OCI-LY1 (cell line): Measurements from ENCODE around the gene ACSL1.
A peak's percentile ranks its signal among the peaks of the same experiment; 100 is the strongest.

Source experiments
- H2AFZ ChIP-seq: fragments of 200-600 bp; sonication (generic), shearing (Covaris generic); 2 replicates; pipeline ENCODE4 v1.6.0; 2014; ENCODE audit warnings: antibody characterized with exemption, mild to moderate bottlenecking, low read length
- H3F3A ChIP-seq: fragments of 200-600 bp; sonication (generic), shearing (Covaris generic); 2 replicates; pipeline ENCODE4 v1.6.0; 2014; ENCODE audit warnings: mild to moderate bottlenecking, antibody characterized with exemption, low read length, moderate library complexity; ENCODE audit not compliant: insufficient read depth
- H3K27ac ChIP-seq: fragments of 200-600 bp; sonication (generic); 2 replicates; pipeline ENCODE4 v1.5.1; 2014; ENCODE audit warnings: low read length, mixed run types, mild to moderate bottlenecking, low read depth; ENCODE audit not compliant: poor library complexity, severe bottlenecking
- H3K27me3 ChIP-seq: fragments of 200-600 bp; sonication (generic); 2 replicates; pipeline ENCODE4 v1.6.0; 2014; ENCODE audit warnings: antibody characterized with exemption, mild to moderate bottlenecking, low read length, moderate library complexity; ENCODE audit not compliant: insufficient read depth
- H3K36me3 ChIP-seq: fragments of 200-600 bp; sonication (generic); 2 replicates; pipeline ENCODE4 v1.6.1; 2014; ENCODE audit warnings: mild to moderate bottlenecking, antibody characterized with exemption, low read length, moderate library complexity, mixed read lengths; ENCODE audit not compliant: insufficient read depth
- H3K4me1 ChIP-seq: fragments of 200-600 bp; sonication (generic); 2 replicates; pipeline ENCODE4 v1.5.1; 2014; ENCODE audit warnings: mild to moderate bottlenecking, low read length, moderate library complexity; ENCODE audit not compliant: insufficient read depth, severe bottlenecking
- H3K4me2 ChIP-seq: fragments of 200-600 bp; sonication (generic), shearing (Covaris generic); 2 replicates; pipeline ENCODE4 v1.6.1; 2014; ENCODE audit warnings: low read length
- H3K4me3 ChIP-seq: fragments of 200-600 bp; sonication (generic); 2 replicates; pipeline ENCODE4 v1.5.1; 2014; ENCODE audit warnings: low read length, low read depth, mild to moderate bottlenecking, mixed read lengths; ENCODE audit not compliant: poor library complexity, severe bottlenecking
- H3K79me2 ChIP-seq: fragments of 200-600 bp; shearing (Covaris generic); 2 replicates; pipeline ENCODE4 v1.6.1; 2016; ENCODE audit warnings: mixed run types, low read length, mixed read lengths; ENCODE audit not compliant: insufficient read depth
- H3K9ac ChIP-seq: fragments of 200-600 bp; sonication (generic), shearing (Covaris generic); 2 replicates; pipeline ENCODE4 v1.6.1; 2014; ENCODE audit warnings: mild to moderate bottlenecking, low read length, mixed read lengths
- H3K9me2 ChIP-seq: fragments of 200-600 bp; sonication (generic), shearing (Covaris generic); 2 replicates; pipeline ENCODE4 v1.6.1; 2014; ENCODE audit warnings: low read depth, mild to moderate bottlenecking, low read length, mixed read lengths
- H3K9me3 ChIP-seq: fragments of 200-600 bp; shearing (Covaris generic); 2 replicates; pipeline ENCODE4 v1.6.1; 2014; ENCODE audit warnings: low read length, mixed read lengths
- H4K20me1 ChIP-seq: fragments of 200-600 bp; sonication (generic), shearing (Covaris generic); 2 replicates; pipeline ENCODE4 v1.6.0; 2016; ENCODE audit warnings: mild to moderate bottlenecking, low read length; ENCODE audit not compliant: insufficient read depth
- EZH2 ChIP-seq: fragments of 200-600 bp; sonication (generic), shearing (Covaris generic); IDR thresholded peaks from 2 replicates; pipeline ENCODE4 v1.8.0; 2017; ENCODE audit warnings: borderline replicate concordance, mixed run types, mild to moderate bottlenecking, antibody characterized with exemption, low read length, moderate library complexity, mixed read lengths
- TF ChIP-seq, protein P1 (sequence below): fragments of 200-600 bp; sonication (generic), shearing (Covaris generic); IDR thresholded peaks from 2 replicates; pipeline ENCODE4 v1.5.1; 2017; ENCODE audit warnings: mild to moderate bottlenecking, antibody characterized with exemption, low read length, moderate library complexity, mixed read lengths

The ACSL1 gene

GRCh38 chr4:184763150-184763780, 62.5 kb downstream of the ACSL1 start:
- no peaks in the 10 kb centered on the region for H3K27me3 ChIP-seq
- H3K79me2 ChIP-seq = no peaks in the 10 kb centered on the region
- TF ChIP-seq, protein P1, sequence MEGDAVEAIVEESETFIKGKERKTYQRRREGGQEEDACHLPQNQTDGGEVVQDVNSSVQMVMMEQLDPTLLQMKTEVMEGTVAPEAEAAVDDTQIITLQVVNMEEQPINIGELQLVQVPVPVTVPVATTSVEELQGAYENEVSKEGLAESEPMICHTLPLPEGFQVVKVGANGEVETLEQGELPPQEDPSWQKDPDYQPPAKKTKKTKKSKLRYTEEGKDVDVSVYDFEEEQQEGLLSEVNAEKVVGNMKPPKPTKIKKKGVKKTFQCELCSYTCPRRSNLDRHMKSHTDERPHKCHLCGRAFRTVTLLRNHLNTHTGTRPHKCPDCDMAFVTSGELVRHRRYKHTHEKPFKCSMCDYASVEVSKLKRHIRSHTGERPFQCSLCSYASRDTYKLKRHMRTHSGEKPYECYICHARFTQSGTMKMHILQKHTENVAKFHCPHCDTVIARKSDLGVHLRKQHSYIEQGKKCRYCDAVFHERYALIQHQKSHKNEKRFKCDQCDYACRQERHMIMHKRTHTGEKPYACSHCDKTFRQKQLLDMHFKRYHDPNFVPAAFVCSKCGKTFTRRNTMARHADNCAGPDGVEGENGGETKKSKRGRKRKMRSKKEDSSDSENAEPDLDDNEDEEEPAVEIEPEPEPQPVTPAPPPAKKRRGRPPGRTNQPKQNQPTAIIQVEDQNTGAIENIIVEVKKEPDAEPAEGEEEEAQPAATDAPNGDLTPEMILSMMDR = no peak
- no peak for TF ChIP-seq EZH2
- H3K9ac ChIP-seq = no peak overlapping the region
- H3K4me2 ChIP-seq = no peak overlapping the region
- H2AFZ ChIP-seq = no peak overlapping the region
- no peaks in the 10 kb centered on the region for H3K9me2 ChIP-seq
- H3K27ac ChIP-seq = no peak overlapping the region
- no peak overlapping the region for H3K4me3 ChIP-seq
- H3K36me3 ChIP-seq = no peaks in the 10 kb centered on the region
- no peaks in the 10 kb centered on the region for H3K9me3 ChIP-seq
- H4K20me1 ChIP-seq = no peaks in the 10 kb centered on the region
- no peaks in the 10 kb centered on the region for H3K4me1 ChIP-seq
- H3F3A ChIP-seq = no peaks in the 10 kb centered on the region

DNA sequence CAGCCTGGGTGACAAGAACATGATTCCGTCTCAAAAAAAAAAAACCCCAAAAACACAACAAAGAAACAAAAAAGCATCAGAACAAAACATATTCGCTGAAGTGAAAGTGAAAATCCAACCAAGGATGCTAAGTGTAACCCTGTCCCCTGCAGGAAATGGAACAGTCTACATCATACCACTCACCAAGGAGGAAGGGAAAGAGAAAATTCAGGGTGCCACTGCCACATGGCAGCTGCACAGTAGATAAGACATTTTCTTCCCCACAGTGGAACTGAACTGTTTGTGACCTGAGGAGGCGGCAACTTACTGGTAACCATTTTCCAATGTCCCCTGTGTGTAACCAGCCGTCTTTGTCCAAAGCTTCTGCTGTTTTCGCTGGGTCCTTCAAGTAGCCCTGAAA, 63.7 kb downstream of the ACSL1 start:
- Histone ChIP-seq H3K9ac (no peak overlapping the region), H3K79me2 (no peaks in the 10 kb centered on the region), H4K20me1 (no peaks in the 10 kb centered on the region), H2AFZ (peak overlapping the region; percentile 93; the same call in 1 of the 2 replicates), H3K4me3 (no peak overlapping the region), H3K36me3 (no peaks in the 10 kb centered on the region), H3K27me3 (no peaks in the 10 kb centered on the region), H3K27ac (no peak overlapping the region), H3K9me3 (no peaks in the 10 kb centered on the region), H3K4me1 (no peaks in the 10 kb centered on the region), H3K4me2 (no peak overlapping the region), H3K9me2 (no peaks in the 10 kb centered on the region), H3F3A (no peaks in the 10 kb centered on the region)
- TF ChIP-seq EZH2 = no peak
- TF ChIP-seq, protein P1 = no peak

DNA sequence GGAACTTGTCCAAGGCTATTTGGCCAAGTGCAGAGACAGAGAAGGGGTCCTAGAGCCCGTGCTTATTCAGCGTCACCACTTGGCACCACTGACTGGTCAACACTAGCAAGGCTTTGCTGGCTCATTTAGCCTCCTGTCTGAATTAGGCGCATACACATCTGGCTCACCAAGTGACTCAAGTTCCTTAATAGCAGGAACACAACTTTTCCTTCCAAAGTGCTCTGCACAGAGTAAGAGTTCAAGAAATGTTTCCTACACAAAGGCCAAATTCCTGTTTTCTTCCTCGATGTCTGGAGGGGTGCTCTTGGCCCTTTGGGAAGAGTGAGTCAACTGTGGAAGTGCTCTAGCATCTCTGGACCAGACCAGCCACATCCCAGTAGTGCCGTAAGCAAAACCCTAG, 65.1 kb downstream of the ACSL1 start:
- Histone ChIP-seq H3K79me2 (no peaks in the 10 kb centered on the region), H3K36me3 (no peaks in the 10 kb centered on the region), H2AFZ (no peak overlapping the region), H4K20me1 (no peaks in the 10 kb centered on the region), H3K4me1 (no peaks in the 10 kb centered on the region), H3K9me2 (no peaks in the 10 kb centered on the region), H3K27ac (no peak overlapping the region), H3K9ac (no peak overlapping the region), H3K27me3 (no peaks in the 10 kb centered on the region), H3K9me3 (no peaks in the 10 kb centered on the region), H3K4me2 (no peak overlapping the region), H3K4me3 (no peak overlapping the region), H3F3A (no peaks in the 10 kb centered on the region)
- TF ChIP-seq, protein P1 = no peak
- no peak for TF ChIP-seq EZH2
